ENCODE data around the gene CHMP6.

GRCh38 chr17:80944326-80944725, 47.3 kb upstream of the CHMP6 start:
- TF ChIP-seq CTCF (conservative IDR thresholded peaks at IDR 0.05), result no peak
- TF ChIP-seq EZH2 (IDR thresholded peaks at IDR 0.05; ENCODE audit: low read depth), result no peak

Data from PC-9 (cell line).